A549 (cell line): ENCODE results near the gene CDX1. TPM values are rescaled to one million over a fixed set of nuclear protein-coding genes. Genes with fewer than 3 reads are reported as not detected.

Experiments used
- ATAC-seq, 2 experiments: fragments of 200-7000 bp in 1 of 2; fragments of >200 bp in 1 of 2; cut with Nextera tagmentation in 1 of 2; cut with Tn5 transposase in 1 of 2; 3 replicates each; pipeline versions ENCODE4 v1.8.0 to v1.9.1; 2018 to 2020; ENCODE audit warnings: mild to moderate bottlenecking in 1 of 2, moderate library complexity in 1 of 2
- CTCF ChIA-PET: fragments of 300-600 bp; sonication (Branson Sonifier 250); formaldehyde crosslinking; extraction: SDS; loops from one replicate; lab custom pipeline; 2021; ENCODE audit warnings: antibody characterized with exemption, inconsistent platforms; lab: Yijun Ruan, JAX
- POLR2A ChIA-PET: fragments of 350-600 bp; formaldehyde crosslinking; extraction: SDS; loops from one replicate; lab custom pipeline; 2021; ENCODE audit warnings: antibody characterized with exemption, inconsistent platforms; lab: Yijun Ruan, JAX
- DNase-seq, 2 experiments: peaks; one replicate each; pipeline versions ENCODE4 v3.0.0 to v3.0.0-alpha.2; 2011 to 2016; ENCODE audit warnings: low read depth in 1 of 2, low spot score in 1 of 2
- FAIRE-seq: peaks from 2 replicates; lab custom pipeline; 2011; peaks lifted over from hg19 to GRCh38; lab: Jason Lieb, UNC
- H3K27ac ChIP-seq, 2 experiments: fragments of >200 bp; sonication (Bioruptor Twin); formaldehyde crosslinking; 3 replicates each; pipeline ENCODE4 v1.5.1; 2016 to 2017
- H3K4me1 ChIP-seq: fragments of >200 bp; sonication (Bioruptor Twin); formaldehyde crosslinking; 3 replicates; pipeline ENCODE4 v1.6.1; 2016
- H3K4me2 ChIP-seq: fragments of >200 bp; sonication (Bioruptor Twin); formaldehyde crosslinking; 3 replicates; pipeline ENCODE4 v1.6.1; 2016
- H3K4me3 ChIP-seq: fragments of >200 bp; sonication (Bioruptor Twin); formaldehyde crosslinking; 3 replicates; pipeline ENCODE4 v1.5.1; 2016
- H3K9me3 ChIP-seq: fragments of >200 bp; sonication (Bioruptor Twin); formaldehyde crosslinking; 3 replicates; pipeline ENCODE4 v1.6.1; 2016
- ATOH8 ChIP-seq: fragments of 250-450 bp; sonication (Bioruptor Pico); IDR thresholded peaks from 2 replicates; pipeline ENCODE4 v1.5.0; 2020; ENCODE audit warnings: low read depth, mild to moderate bottlenecking, moderate library complexity
- BCL3 ChIP-seq: fragments of >200 bp; sonication (Bioruptor Twin); formaldehyde crosslinking; IDR thresholded peaks from 3 replicates; pipeline ENCODE4 v1.6.1; 2016
- CHD2 ChIP-seq: fragments of 150-350 bp; IDR thresholded peaks from 2 replicates; pipeline ENCODE4 v1.6.1; 2014; ENCODE audit warnings: low read length; ENCODE audit not compliant: partially characterized antibody
- EHF ChIP-seq: fragments of 250-450 bp; sonication (Bioruptor Pico); IDR thresholded peaks from 2 replicates; pipeline ENCODE4 v1.5.0; 2020; ENCODE audit warnings: mild to moderate bottlenecking
- FOSB ChIP-seq: fragments of 250-450 bp; sonication (Bioruptor Pico); IDR thresholded peaks from 2 replicates; pipeline ENCODE4 v1.5.0; 2020; ENCODE audit warnings: mild to moderate bottlenecking, moderate library complexity
- FOSL2 ChIP-seq, 2 experiments: fragments of 450-650 bp in 1 of 2; fragments of >200 bp in 1 of 2; sonication (Bioruptor Twin) in 1 of 2; formaldehyde crosslinking; IDR thresholded peaks; 2 replicates each; pipeline versions ENCODE4 v1.5.0 to v1.6.1; 2016 to 2020; ENCODE audit warnings: mild to moderate bottlenecking in 1 of 2, moderate library complexity in 1 of 2
- HDAC2 ChIP-seq: fragments of 200-600 bp; sonication (generic); IDR thresholded peaks from 2 replicates; pipeline ENCODE4 v1.6.1; 2016
- HES2 ChIP-seq: fragments of >200 bp; sonication (Bioruptor Twin); formaldehyde crosslinking; IDR thresholded peaks from 2 replicates; pipeline ENCODE4 v1.6.1; 2016
- HOXB5 ChIP-seq: fragments of 250-450 bp; sonication (Bioruptor Pico); IDR thresholded peaks from 2 replicates; pipeline ENCODE4 v1.5.0; 2020; ENCODE audit warnings: mild to moderate bottlenecking, moderate library complexity
- JUN ChIP-seq, 2 experiments: fragments of >200 bp; sonication (Bioruptor Twin); formaldehyde crosslinking; IDR thresholded peaks; 2 replicates in 1 of 2; 3 replicates in 1 of 2; pipeline ENCODE4 v1.6.1; 2016 to 2017
- JUNB ChIP-seq: fragments of >200 bp; sonication (Bioruptor Twin); formaldehyde crosslinking; IDR thresholded peaks from 2 replicates; pipeline ENCODE4 v1.6.1; 2016
- MAFK ChIP-seq: fragments of 450-650 bp; IDR thresholded peaks from 2 replicates; pipeline ENCODE4 v1.6.1; 2014; ENCODE audit not compliant: partially characterized antibody
- MYC ChIP-seq: IDR thresholded peaks from 2 replicates; pipeline ENCODE4 v1.6.1; 2012; ENCODE audit warnings: mild to moderate bottlenecking, inconsistent platforms, low read length, improper control_type of control experiment, borderline replicate concordance
- NFE2L2 ChIP-seq: fragments of 150-350 bp; conservative IDR thresholded peaks from 2 replicates; pipeline ENCODE4 v1.6.1; 2014; ENCODE audit warnings: low read length
- RAD21 ChIP-seq, 2 experiments: fragments of >200 bp in 1 of 2; sonication (Bioruptor Twin) in 1 of 2; formaldehyde crosslinking in 1 of 2; IDR thresholded peaks in 1 of 2; conservative IDR thresholded peaks in 1 of 2; 2 replicates in 1 of 2; 3 replicates in 1 of 2; pipeline ENCODE4 v1.6.1; 2012 to 2018; ENCODE audit warnings: inconsistent platforms in 1 of 2
- RFX5 ChIP-seq: fragments of 450-650 bp; IDR thresholded peaks from 2 replicates; pipeline ENCODE4 v1.7.1; 2014; ENCODE audit warnings: antibody characterized with exemption, mild to moderate bottlenecking, moderate library complexity
- ZC3H11A ChIP-seq: fragments of 450-650 bp; IDR thresholded peaks from 2 replicates; pipeline ENCODE4 v1.6.1; 2014; ENCODE audit warnings: antibody characterized with exemption, mild to moderate bottlenecking
- ZFP36 ChIP-seq: fragments of 450-650 bp; IDR thresholded peaks from 2 replicates; pipeline ENCODE4 v1.6.1; 2014; ENCODE audit warnings: borderline replicate concordance; ENCODE audit not compliant: partially characterized antibody
- ZNF302 ChIP-seq: fragments of 250-450 bp; sonication (Bioruptor Pico); IDR thresholded peaks from 2 replicates; pipeline ENCODE4 v1.9.0; 2021; ENCODE audit warnings: inconsistent platforms, mild to moderate bottlenecking, moderate library complexity
- WGBS: methylation state at CpG from one replicate; pipeline ENCODE4 v1.1.6; 2017; ENCODE audit errors: missing lambda C conversion rate; 5-methylcytosine and 5-hydroxymethylcytosine counted together
- polyA plus RNA-seq, 4 experiments: library from polyadenylated mRNA; depleted of rRNA in 3 of 4; stranded (reverse); fragments of >200 nt; fragmentation: RNase III in 1 of 4; extraction: RNeasy Plus Mini Kit Qiagen cat#74134 plus additional on column Dnase treatment in 1 of 4; gene quantifications; 2 replicates in 3 of 4; 3 replicates in 1 of 4; pipeline ENCODE4 v1.2.3, GENCODE V29; 2011 to 2017

The CDX1 gene
- polyA plus RNA-seq, 2 of the 4 experiments (the other 2 are of a cell fraction), result not detected

- 68% methylated on average over 15 of the region's 16 CpGs for WGBS
- ChIA-PET POLR2A (no interaction called here), CTCF (interaction anchor here (0.8 to 3.4 kb wide), 5 partner anchors 15 to 54 kb away, joined by 3 to 13 read pairs (median 3); no protein-coding TSS in a partner anchor)
Measured at GRCh38 chr5:150196986-150197385, 30.4 kb downstream of the CDX1 start.

GRCh38 chr5:150197476-150197875, 30.9 kb downstream of the CDX1 start:
- Histone ChIP-seq H3K4me1 (no peaks in the 10 kb centered on the region), H3K4me3 (no peak overlapping the region), H3K4me2 (no peak overlapping the region), H3K27ac (no peak overlapping the region), H3K9me3 (no peaks in the 10 kb centered on the region)
- ChIA-PET POLR2A (no interaction called here), CTCF (interaction anchor here (0.8 to 3.4 kb wide), 5 partner anchors 13 to 54 kb away, joined by 3 to 13 read pairs (median 5); no protein-coding TSS in a partner anchor)
- ATAC-seq, result no peak
- FAIRE-seq, result no peak
- TF ChIP-seq JUN (IDR thresholded peaks at IDR 0.05), result no peak
- no peak for TF ChIP-seq HES2
- no peak for TF ChIP-seq NFE2L2
- TF ChIP-seq FOSB (CRISPR knock-in tag), result no peak
- DNase-seq, result no peak
- WGBS, result 47% methylated on average over 1 of the region's 1 CpG

More at GRCh38 chr5:150196986-150197385, 30.4 kb downstream of the CDX1 start:
- no peak for DNase-seq
- no peak for TF ChIP-seq MAFK
- TF ChIP-seq ZFP36, result no peak
- TF ChIP-seq EHF (CRISPR knock-in tag), result no peak
- TF ChIP-seq HDAC2, result no peak
- TF ChIP-seq RAD21 (conservative IDR thresholded peaks at IDR 0.05 in 1 of 2, IDR thresholded peaks at IDR 0.05 in 1 of 2), result no peak
- no peak for ATAC-seq
- no peak overlapping the region for H3K4me2 ChIP-seq
- H3K4me1 ChIP-seq, result no peaks in the 10 kb centered on the region
- FAIRE-seq, result no peak
- H3K9me3 ChIP-seq, result no peaks in the 10 kb centered on the region
- H3K27ac ChIP-seq, result no peak overlapping the region
- H3K4me3 ChIP-seq, result no peak overlapping the region

- 79% methylated on average over 10 of the region's 10 CpGs for WGBS
Measured at GRCh38 chr5:150202501-150202900, 35.9 kb downstream of the CDX1 start.

More at GRCh38 chr5:150202501-150202900, 35.9 kb downstream of the CDX1 start:
- no peaks in the 10 kb centered on the region for H3K9me3 ChIP-seq
- no peak overlapping the region for H3K4me2 ChIP-seq
- POLR2A ChIA-PET, result no interaction called here
- CTCF ChIA-PET, result interaction anchor here (0.6 to 1.1 kb wide), 2 partner anchors 16 to 148 kb away, joined by 3 read pairs; no protein-coding TSS in a partner anchor
- no peak for TF ChIP-seq FOSB (CRISPR knock-in tag)
- TF ChIP-seq CHD2, result no peak
- TF ChIP-seq JUNB, result no peak
- no peak for TF ChIP-seq ATOH8 (CRISPR knock-in tag)
- no peak for TF ChIP-seq MYC
- no peak for TF ChIP-seq HOXB5 (CRISPR knock-in tag)
- no peak for TF ChIP-seq BCL3
- TF ChIP-seq RFX5, result no peak
- TF ChIP-seq ZC3H11A, result no peak
- no peak for TF ChIP-seq ZNF302
- TF ChIP-seq MAFK, result no peak
- TF ChIP-seq FOSL2 (IDR thresholded peaks at IDR 0.05), result no peak
- TF ChIP-seq FOSL2 (CRISPR knock-in tag; IDR thresholded peaks at IDR 0.05), result no peak
- no peak for TF ChIP-seq ZFP36
- no peak overlapping the region for H3K27ac ChIP-seq
- ATAC-seq (no peak), FAIRE-seq (no peak), DNase-seq (no peak)
- H3K4me3 ChIP-seq, result no peak overlapping the region
- no peaks in the 10 kb centered on the region for H3K4me1 ChIP-seq
